Cardiac muscle cell (in vitro differentiated cells and primary cell): ENCODE data around the gene ZNF48. TPM values are rescaled to one million over a fixed set of nuclear protein-coding genes. Genes with fewer than 3 reads are reported as not detected.

Source experiments
- DNase-seq, 2 donors: peaks; one replicate each; pipeline versions ENCODE4 v3.0.0 to v3.0.0-alpha.2; 2010 to 2017; ENCODE audit warnings: low read depth in 1 of 2, low spot score in 1 of 2
- H3K27ac ChIP-seq: fragments of 200-600 bp; sonication (generic); 2 replicates; pipeline ENCODE4 v1.5.1; 2016
- H3K27me3 ChIP-seq: fragments of 200-600 bp; sonication (generic); 2 replicates; pipeline ENCODE4 v1.6.0; 2016; ENCODE audit warnings: control low read depth
- H3K36me3 ChIP-seq: fragments of 200-600 bp; sonication (generic); 2 replicates; pipeline ENCODE4 v1.5.1; 2016; ENCODE audit warnings: control low read depth
- H3K4me1 ChIP-seq: fragments of 200-600 bp; sonication (generic); 2 replicates; pipeline ENCODE4 v1.8.1; 2017; ENCODE audit warnings: low read depth, mild to moderate bottlenecking, mixed run types
- H3K4me3 ChIP-seq: fragments of 200-600 bp; sonication (generic); 2 replicates; pipeline ENCODE4 v1.5.1; 2016; ENCODE audit warnings: mild to moderate bottlenecking
- H3K9me3 ChIP-seq: fragments of 200-600 bp; sonication (generic); 2 replicates; pipeline ENCODE4 v1.5.1; 2017; ENCODE audit warnings: low read depth, mild to moderate bottlenecking, control low read depth
- CTCF ChIP-seq: IDR thresholded peaks from 2 replicates; pipeline ENCODE4 v1.5.1; 2012; ENCODE audit warnings: low read depth, mild to moderate bottlenecking, low read length
- polyA plus RNA-seq: library from polyadenylated mRNA; unstranded; fragments of >200 nt; fragmentation: Nextera tagmentation; extraction: Ambion mirVana; gene quantifications from 2 replicates; pipeline ENCODE4 v1.2.1, GENCODE V29; 2016
- total RNA-seq: library from RNA; depleted of rRNA; stranded (reverse); fragments of >200 nt; gene quantifications from 2 replicates; pipeline ENCODE4 v1.2.3, GENCODE V29; 2016

The ZNF48 gene
- total and polyA plus RNA-seq, 2 experiments from 2014 or later = 12.5 to 32.3 TPM

GRCh38 chr16:30361180-30361579, 34.0 kb upstream of the ZNF48 start:
- no peak for TF ChIP-seq CTCF
- Histone ChIP-seq H3K9me3 (no peaks in the 10 kb centered on the region), H3K36me3 (peaks cover 3% of the 10 kb centered on the region), H3K4me1 (peaks cover 3% of the 10 kb centered on the region), H3K4me3 (no peak overlapping the region), H3K27me3 (no peaks in the 10 kb centered on the region), H3K27ac (no peak overlapping the region)
- no peak for DNase-seq

GRCh38 chr16:30365200-30365599, 30.0 kb upstream of the ZNF48 start:
- Histone ChIP-seq H3K9me3 (no peaks in the 10 kb centered on the region), H3K4me1 (peaks cover 25% of the 10 kb centered on the region), H3K4me3 (no peak overlapping the region), H3K36me3 (no peaks in the 10 kb centered on the region), H3K27me3 (no peaks in the 10 kb centered on the region), H3K27ac (peak overlapping the region; percentile 60)
- DNase-seq = peak in 1 of 2 donors; percentile 52
- no peak for TF ChIP-seq CTCF

- no peaks in the 10 kb centered on the region for H3K36me3 ChIP-seq
- H3K27ac ChIP-seq = no peak overlapping the region
- H3K4me3 ChIP-seq = no peak overlapping the region
- peaks cover 28% of the 10 kb centered on the region for H3K4me1 ChIP-seq
- H3K27me3 ChIP-seq = no peaks in the 10 kb centered on the region
- TF ChIP-seq CTCF = no peak
- DNase-seq = no peak
- H3K9me3 ChIP-seq = no peaks in the 10 kb centered on the region
These were observed 28.7 kb upstream of the ZNF48 start for GRCh38 chr16:30366511-30366910.

GRCh38 chr16:30367349-30368009, 27.7 kb upstream of the ZNF48 start:
- Histone ChIP-seq H3K27ac (no peak overlapping the region), H3K27me3 (no peaks in the 10 kb centered on the region), H3K4me3 (peak overlapping the region; percentile 91), H3K4me1 (peaks cover 37% of the 10 kb centered on the region), H3K9me3 (no peaks in the 10 kb centered on the region), H3K36me3 (no peaks in the 10 kb centered on the region)
- TF ChIP-seq CTCF = no peak
- DNase-seq = no peak

GRCh38 chr16:30368122-30368791, 27.0 kb upstream of the ZNF48 start:
- Histone ChIP-seq H3K27ac (peak overlapping the region; percentile 89), H3K36me3 (no peaks in the 10 kb centered on the region), H3K4me3 (peak overlapping the region; percentile 91), H3K9me3 (no peaks in the 10 kb centered on the region), H3K27me3 (no peaks in the 10 kb centered on the region), H3K4me1 (peaks cover 41% of the 10 kb centered on the region)
- DNase-seq = peak in 1 of 2 donors; percentile 62
- TF ChIP-seq CTCF = no peak
